ENCODE data around the gene COQ8A. TPM values are rescaled to one million over a fixed set of nuclear protein-coding genes. Genes with fewer than 3 reads are reported as not detected.

The COQ8A gene
- total and polyA plus RNA-seq, 10 of the 15 experiments (the other 5 are each of a cell fraction or from before 2014, with no cell fraction given): 0.72 to 24.8 (median 12.1) TPM

GRCh38 chr1:226981386-226981817 is 41.3 kb downstream of the COQ8A start:
- Histone ChIP-seq H2AFZ (ENCODE audit: control insufficient read depth, low read depth, low read length) (no peak overlapping the region), H3K27me3 (replicated peaks in 1 of 2; ENCODE audit: control insufficient read depth in 2 of 2, insufficient read depth in 2 of 2, low read length in 1 of 2) (no peaks in the 10 kb centered on the region), H3K79me2 (ENCODE audit: control insufficient read depth, insufficient read depth, low read length) (no peaks in the 10 kb centered on the region), H3K4me3 (no peak overlapping the region), H3K4me2 (ENCODE audit: control insufficient read depth, insufficient read depth) (no peak overlapping the region), H3K4me1 (ENCODE audit: control insufficient read depth, insufficient read depth, low read length) (no peaks in the 10 kb centered on the region), H3K9me3 (replicated peaks; ENCODE audit: control insufficient read depth, insufficient read depth, low read length) (no peaks in the 10 kb centered on the region), H3K36me3 (ENCODE audit: control insufficient read depth in 2 of 2, insufficient read depth in 2 of 2, low read length in 1 of 2) (peaks cover 0 to 2% of the 10 kb centered on the region in 2 experiments; a peak in 2 of 4 replicates), H4K20me1 (ENCODE audit: control insufficient read depth, insufficient read depth) (no peaks in the 10 kb centered on the region), H3K9ac (ENCODE audit: control insufficient read depth, insufficient read depth, low read length) (no peak overlapping the region), H3K27ac (ENCODE audit: control insufficient read depth, insufficient read depth) (no peak overlapping the region)
- no peak for DNase-seq (ENCODE audit: low read depth, low spot score)
- intact Hi-C loops (cut with micrococcal nuclease; ENCODE audit: unreplicated experiment): no loop called here
- POLR2A ChIA-PET: no interaction called here
- no peak for FAIRE-seq
- RAD21 ChIA-PET (ENCODE audit: unreplicated experiment): no interaction called here
- WGBS (ENCODE audit: insufficient coverage, insufficient replicate concordance, low lambda C conversion rate, missing lambda C conversion rate): 79% methylated on average over 11 of the region's 12 CpGs
- CTCF ChIA-PET: no interaction called here
- no peak for ATAC-seq
- no TSS peak for BruUV-seq (replicated peaks)
- in situ Hi-C loops (cut with MboI): no loop called here
- SMC1A ChIA-PET (ENCODE audit: uncharacterized antibody, unreplicated experiment): no interaction called here
- TF ChIP-seq SMC3 (IDR thresholded peaks at IDR 0.05; ENCODE audit: borderline replicate concordance, low read length) (no peak), TBL1XR1 (IDR thresholded peaks at IDR 0.05; ENCODE audit: low read depth, low read length) (no peak), ATF2 (IDR thresholded peaks at IDR 0.05; ENCODE audit: low read length) (no peak), RELB (IDR thresholded peaks at IDR 0.05; ENCODE audit: low read depth) (no peak), HSF1 (IDR thresholded peaks at IDR 0.05; ENCODE audit: low read depth, low read length) (no peak), CEBPZ (IDR thresholded peaks at IDR 0.05; ENCODE audit: low read depth, low read length) (no peak), POU2F2 (IDR thresholded peaks at IDR 0.05; ENCODE audit: borderline replicate concordance, low read depth, low read length) (no peak), RAD21 (IDR thresholded peaks at IDR 0.05; ENCODE audit: insufficient read depth, low read depth, low read length) (no peak), RCOR1 (conservative IDR thresholded peaks at IDR 0.05; ENCODE audit: low read depth, low read length) (no peak), IRF3 (IDR thresholded peaks at IDR 0.05) (no peak)

Measured in GM12878 (cell line).